ENCODE data around the gene GGA3. TPM values are rescaled to one million over a fixed set of nuclear protein-coding genes. Genes with fewer than 3 reads are reported as not detected.

The GGA3 gene
- total RNA-seq, 4 donors from 2014 or later, result 23.9 to 39.2 (median 29.8) TPM

GRCh38 chr17:75240394-75241142 is 20.8 kb downstream of the GGA3 start:
- no peaks in the 10 kb centered on the region for H3K9me3 ChIP-seq
- 0 to 73% methylated on average over 1 to 2 of the region's 23 CpGs for WGBS, 2 donors
- no peak for DNase-seq
- intact Hi-C loops (cut with DNase I), result no loop called here
- H3K4me3 ChIP-seq, result no peak overlapping the region
- H3K27ac ChIP-seq, result peak overlapping the region in 3 of 4 donors; percentile 4 to 34 (median 9)
- no peaks in the 10 kb centered on the region for H3K4me1 ChIP-seq
- peaks cover 73 to 100% (median 82%) of the 10 kb centered on the region in 3 donors for H3K36me3 ChIP-seq
- TF ChIP-seq CTCF (IDR thresholded peaks at IDR 0.05) (peak in 5 of 6 experiments; percentile 11 to 60 (median 22)), POLR2A (IDR thresholded peaks at IDR 0.05) (no peak)
- no peaks in the 10 kb centered on the region for H3K27me3 ChIP-seq

GRCh38 chr17:75239778-75240393 is 21.5 kb downstream of the GGA3 start:
- Histone ChIP-seq H3K9me3 (no peaks in the 10 kb centered on the region), H3K4me3 (no peak overlapping the region), H3K27me3 (no peaks in the 10 kb centered on the region), H3K36me3 (peaks cover 73 to 100% (median 80%) of the 10 kb centered on the region in 3 donors), H3K27ac (peak overlapping the region in 1 of 4 donors; percentile 9), H3K4me1 (no peaks in the 10 kb centered on the region)
- no peak for DNase-seq
- WGBS, 2 donors, result 80 to 88% methylated on average over 2 to 18 of the region's 23 CpGs
- no peak for TF ChIP-seq CTCF (IDR thresholded peaks at IDR 0.05)
- TF ChIP-seq POLR2A (IDR thresholded peaks at IDR 0.05), result no peak
- intact Hi-C loops (cut with DNase I), result no loop called here

GRCh38 chr17:75239214-75239613 is 22.2 kb downstream of the GGA3 start:
- peak overlapping the region in 3 of 4 donors; percentile 2 to 18 (median 14) for H3K27ac ChIP-seq
- peaks cover 69 to 100% (median 77%) of the 10 kb centered on the region in 3 donors for H3K36me3 ChIP-seq
- intact Hi-C loops (cut with DNase I), result no loop called here
- TF ChIP-seq POLR2A (IDR thresholded peaks at IDR 0.05), result no peak
- no peak for TF ChIP-seq CTCF (IDR thresholded peaks at IDR 0.05)
- DNase-seq, result no peak
- no peak overlapping the region for H3K4me3 ChIP-seq
- no peaks in the 10 kb centered on the region for H3K27me3 ChIP-seq
- no peaks in the 10 kb centered on the region for H3K9me3 ChIP-seq
- WGBS, 2 donors, result 81 to 89% methylated on average over 5 to 7 of the region's 12 CpGs
- H3K4me1 ChIP-seq, result no peaks in the 10 kb centered on the region

- Histone ChIP-seq H3K27me3 (no peaks in the 10 kb centered on the region), H3K4me3 (no peak overlapping the region), H3K27ac (peak overlapping the region in 3 of 4 donors; percentile 2 to 18 (median 14)), H3K9me3 (no peaks in the 10 kb centered on the region), H3K4me1 (no peaks in the 10 kb centered on the region), H3K36me3 (peaks cover 64 to 100% (median 73%) of the 10 kb centered on the region in 3 donors)
- 20 to 53% methylated on average over 3 to 11 of the region's 13 CpGs for WGBS, 2 donors
- no peak for DNase-seq
- no peak for TF ChIP-seq POLR2A (IDR thresholded peaks at IDR 0.05)
- peak; percentile 55 to 79 (median 77) for TF ChIP-seq CTCF (IDR thresholded peaks at IDR 0.05)
- intact Hi-C loops (cut with DNase I), result no loop called here
Measured at GRCh38 chr17:75238684-75239191, 22.7 kb downstream of the GGA3 start.

- peaks cover 59 to 100% (median 67%) of the 10 kb centered on the region in 3 donors for H3K36me3 ChIP-seq
- TF ChIP-seq CTCF (IDR thresholded peaks at IDR 0.05) (no peak), POLR2A (IDR thresholded peaks at IDR 0.05) (no peak)
- no peaks in the 10 kb centered on the region for H3K27me3 ChIP-seq
- DNase-seq, result no peak
- 75 to 80% methylated on average over 1 to 6 of the region's 11 CpGs for WGBS, 2 donors
- no peaks in the 10 kb centered on the region for H3K9me3 ChIP-seq
- intact Hi-C loops (cut with DNase I), result no loop called here
- H3K27ac ChIP-seq, result peak overlapping the region in 2 of 4 donors; percentile 14 to 18
- H3K4me3 ChIP-seq, result no peak overlapping the region
- H3K4me1 ChIP-seq, result no peaks in the 10 kb centered on the region
Measured at GRCh38 chr17:75238020-75238580, 23.3 kb downstream of the GGA3 start.
